ENCODE measurements around the gene PLOD1. TPM values are rescaled to one million over a fixed set of nuclear protein-coding genes. Genes with fewer than 3 reads are reported as not detected.
"Not testable (repeated sequence)": the region's sequence is repeated elsewhere in the genome, so short reads cannot be mapped to it uniquely, and the experiment has no call there.

Gene PLOD1
- total RNA-seq, 1 donor from 2014 or later = 204 TPM

- Mint-ChIP-seq H3K9me3 (ENCODE audit: unreplicated experiment) (no peaks in the 10 kb centered on the region), H3K4me1 (ENCODE audit: unreplicated experiment) (peaks cover 20% of the 10 kb centered on the region), H3K27me3 (ENCODE audit: unreplicated experiment) (no peaks in the 10 kb centered on the region), H3K4me3 (ENCODE audit: unreplicated experiment) (no peak overlapping the region), H3K27ac (ENCODE audit: unreplicated experiment) (no peak overlapping the region), H3K36me3 (ENCODE audit: unreplicated experiment) (peaks cover 12% of the 10 kb centered on the region)
- DNase-seq (ENCODE audit: extremely low spot score, unreplicated experiment) = no peak
- no peak for TF ChIP-seq CTCF (IDR thresholded peaks at IDR 0.05)
These were observed 13.5 kb upstream of the PLOD1 start for GRCh38 chr1:11921022-11921421.

- no peaks in the 10 kb centered on the region for H3K27me3 Mint-ChIP-seq (ENCODE audit: unreplicated experiment)
- H3K9me3 Mint-ChIP-seq (ENCODE audit: unreplicated experiment) = no peaks in the 10 kb centered on the region
- peaks cover 27% of the 10 kb centered on the region for H3K4me1 Mint-ChIP-seq (ENCODE audit: unreplicated experiment)
- no peak for DNase-seq (ENCODE audit: extremely low spot score, unreplicated experiment)
- H3K36me3 Mint-ChIP-seq (ENCODE audit: unreplicated experiment) = peaks cover 12% of the 10 kb centered on the region
- H3K4me3 Mint-ChIP-seq (ENCODE audit: unreplicated experiment) = peak overlapping the region; percentile 75
- H3K27ac Mint-ChIP-seq (ENCODE audit: unreplicated experiment) = no peak overlapping the region
- no peak for TF ChIP-seq CTCF (IDR thresholded peaks at IDR 0.05)
These were observed 11.3 kb upstream of the PLOD1 start for GRCh38 chr1:11923069-11923826.

- H3K27ac Mint-ChIP-seq (ENCODE audit: unreplicated experiment) = no peak overlapping the region
These were observed 10.7 kb upstream of the PLOD1 start for GRCh38 chr1:11923827-11924113.

GRCh38 chr1:11924334-11925195 lies 10.0 kb upstream of the PLOD1 start:
- peaks cover 27% of the 10 kb centered on the region for H3K4me1 Mint-ChIP-seq (ENCODE audit: unreplicated experiment)
- H3K27ac Mint-ChIP-seq (ENCODE audit: unreplicated experiment) = peak overlapping the region; percentile 42
- H3K27me3 Mint-ChIP-seq (ENCODE audit: unreplicated experiment) = no peaks in the 10 kb centered on the region
- no peak for TF ChIP-seq CTCF (IDR thresholded peaks at IDR 0.05)
- DNase-seq (ENCODE audit: extremely low spot score, unreplicated experiment) = no peak
- peaks cover 10% of the 10 kb centered on the region for H3K36me3 Mint-ChIP-seq (ENCODE audit: unreplicated experiment)
- H3K4me3 Mint-ChIP-seq (ENCODE audit: unreplicated experiment) = peak overlapping the region; percentile 75
- H3K9me3 Mint-ChIP-seq (ENCODE audit: unreplicated experiment) = no peaks in the 10 kb centered on the region

More at GRCh38 chr1:11923827-11924113, 10.7 kb upstream of the PLOD1 start:
- no peak for DNase-seq (ENCODE audit: extremely low spot score, unreplicated experiment)
- TF ChIP-seq CTCF (IDR thresholded peaks at IDR 0.05) = no peak
- H3K4me1 Mint-ChIP-seq (ENCODE audit: unreplicated experiment) = peaks cover 27% of the 10 kb centered on the region
- no peaks in the 10 kb centered on the region for H3K27me3 Mint-ChIP-seq (ENCODE audit: unreplicated experiment)
- H3K4me3 Mint-ChIP-seq (ENCODE audit: unreplicated experiment) = peak overlapping the region; percentile 75
- H3K9me3 Mint-ChIP-seq (ENCODE audit: unreplicated experiment) = no peaks in the 10 kb centered on the region
- H3K36me3 Mint-ChIP-seq (ENCODE audit: unreplicated experiment) = peaks cover 12% of the 10 kb centered on the region

- not testable (repeated sequence) for H3K9me3 Mint-ChIP-seq (ENCODE audit: unreplicated experiment); H3K27me3 Mint-ChIP-seq (ENCODE audit: unreplicated experiment); H3K27ac Mint-ChIP-seq (ENCODE audit: unreplicated experiment); H3K36me3 Mint-ChIP-seq (ENCODE audit: unreplicated experiment); DNase-seq (ENCODE audit: extremely low spot score, unreplicated experiment)
- H3K4me1 Mint-ChIP-seq (ENCODE audit: unreplicated experiment) = peaks cover 33% of the 10 kb centered on the region
- H3K4me3 Mint-ChIP-seq (ENCODE audit: unreplicated experiment) = peak overlapping the region; percentile 75
These were observed 9.2 kb upstream of the PLOD1 start for GRCh38 chr1:11925196-11925937.
